Activated CD4-positive, alpha-beta T cell treated with anti-CD3 and anti-CD28 coated beads, Interleukin-2, Interleukin-6, amounts not matched to agents 100 ng/mL and 50 ng/mL, durations not matched to agents 16 hours and 8 hours (primary cell): ENCODE data around the gene S100A4.

Experiments used
- DNase-seq: peaks from one replicate; pipeline ENCODE4 v3.0.0-alpha.2; 2020

The S100A4 gene

GRCh38 chr1:153546796-153547559 is 1.4 kb upstream of the S100A4 start:
- DNase-seq = no peak

GRCh38 chr1:153546371-153546770 is 765 bp upstream of the S100A4 start:
- DNase-seq = no peak

GRCh38 chr1:153544453-153545066 is 1.0 kb downstream of the S100A4 start:
- DNase-seq = no peak

GRCh38 chr1:153543736-153544135 is 1.9 kb downstream of the S100A4 start:
- DNase-seq = no peak

- no peak for DNase-seq
These were observed 2.5 kb downstream of the S100A4 start for GRCh38 chr1:153542956-153543711.

GRCh38 chr1:153541641-153542590 is 3.7 kb downstream of the S100A4 start:
- DNase-seq = no peak

- peak; percentile 83 for DNase-seq
These were observed 4.9 kb downstream of the S100A4 start, which contains the start of gene S100A5 for GRCh38 chr1:153540394-153541361. S100A5 (minus strand) TSS chr1:153540934; CDS start chr1:153540191, 743 bp downstream.

GRCh38 chr1:153539395-153540093 is 6.1 kb downstream of the S100A4 start:
- DNase-seq = no peak

GRCh38 chr1:153538315-153538821 is 7.2 kb downstream of the S100A4 start:
- DNase-seq = no peak

GRCh38 chr1:153537376-153537730 is 8.3 kb downstream of the S100A4 start:
- no peak for DNase-seq

- DNase-seq = no peak
These were observed 8.8 kb downstream of the S100A4 start for GRCh38 chr1:153536671-153537375.

GRCh38 chr1:153536012-153536670 is 9.5 kb downstream of the S100A4 start:
- DNase-seq = peak; percentile 90

- DNase-seq = peak; percentile 75
These were observed 10.2 kb downstream of the S100A4 start, which contains the start of gene S100A6 for GRCh38 chr1:153535242-153536011. S100A6 (minus strand) TSS chr1:153535991; CDS start chr1:153535339, 652 bp downstream.

GRCh38 chr1:153534925-153535241 is 10.7 kb downstream of the S100A4 start:
- no peak for DNase-seq

- DNase-seq = no peak
These were observed 11.2 kb downstream of the S100A4 start for GRCh38 chr1:153534226-153534924.

- peak; percentile 38 for DNase-seq
These were observed 11.9 kb downstream of the S100A4 start for GRCh38 chr1:153533689-153534201.

GRCh38 chr1:153532769-153533599 is 12.6 kb downstream of the S100A4 start:
- peak; percentile 90 for DNase-seq
